Measurements from ENCODE around the gene ATN1. TPM values are rescaled to one million over a fixed set of nuclear protein-coding genes. Genes with fewer than 3 reads are reported as not detected.

ATN1 gene
- total RNA-seq, 1 donor from 2014 or later, result 149 TPM

DNA sequence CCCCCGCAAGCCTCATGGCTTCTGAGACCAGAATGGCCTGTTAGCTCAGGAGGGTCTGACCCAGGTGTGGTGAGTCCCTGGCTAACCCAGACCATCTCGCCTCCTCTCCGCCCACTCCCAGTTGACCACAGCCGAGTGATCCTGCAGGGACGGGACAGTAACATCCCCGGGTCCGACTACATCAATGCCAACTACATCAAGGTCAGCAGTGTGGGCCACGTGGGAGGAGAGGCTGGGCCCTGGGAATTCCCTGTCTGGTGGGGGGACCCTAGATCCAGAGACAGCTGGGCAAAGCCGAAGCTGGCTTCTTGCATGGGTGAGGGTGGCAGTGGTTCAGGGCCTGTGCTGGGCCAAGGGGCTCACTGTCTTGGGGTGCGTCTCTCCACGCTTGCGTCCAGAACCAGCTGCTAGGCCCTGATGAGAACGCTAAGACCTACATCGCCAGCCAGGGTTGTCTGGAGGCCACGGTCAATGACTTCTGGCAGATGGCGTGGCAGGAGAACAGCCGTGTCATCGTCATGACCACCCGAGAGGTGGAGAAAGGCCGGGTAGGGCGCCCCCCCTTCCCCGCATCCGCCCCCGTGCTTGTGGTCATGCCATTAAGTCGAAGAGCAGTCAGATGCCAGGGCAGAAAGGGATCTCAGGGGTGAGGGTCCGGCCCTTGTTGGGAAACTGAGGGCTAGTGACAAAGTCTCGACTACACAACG is 28.4 kb downstream of the ATN1 start:
- ATAC-seq (no peak), DNase-seq (peak; percentile 72)
- no peak overlapping the region for H3K4me3 ChIP-seq
- no peaks in the 10 kb centered on the region for H3K9me3 ChIP-seq
- H3K27ac ChIP-seq, result no peak overlapping the region
- peaks cover 51% of the 10 kb centered on the region for H3K4me1 ChIP-seq
- intact Hi-C loops (cut with DNase I), result no loop called here
- TF ChIP-seq, protein P1, sequence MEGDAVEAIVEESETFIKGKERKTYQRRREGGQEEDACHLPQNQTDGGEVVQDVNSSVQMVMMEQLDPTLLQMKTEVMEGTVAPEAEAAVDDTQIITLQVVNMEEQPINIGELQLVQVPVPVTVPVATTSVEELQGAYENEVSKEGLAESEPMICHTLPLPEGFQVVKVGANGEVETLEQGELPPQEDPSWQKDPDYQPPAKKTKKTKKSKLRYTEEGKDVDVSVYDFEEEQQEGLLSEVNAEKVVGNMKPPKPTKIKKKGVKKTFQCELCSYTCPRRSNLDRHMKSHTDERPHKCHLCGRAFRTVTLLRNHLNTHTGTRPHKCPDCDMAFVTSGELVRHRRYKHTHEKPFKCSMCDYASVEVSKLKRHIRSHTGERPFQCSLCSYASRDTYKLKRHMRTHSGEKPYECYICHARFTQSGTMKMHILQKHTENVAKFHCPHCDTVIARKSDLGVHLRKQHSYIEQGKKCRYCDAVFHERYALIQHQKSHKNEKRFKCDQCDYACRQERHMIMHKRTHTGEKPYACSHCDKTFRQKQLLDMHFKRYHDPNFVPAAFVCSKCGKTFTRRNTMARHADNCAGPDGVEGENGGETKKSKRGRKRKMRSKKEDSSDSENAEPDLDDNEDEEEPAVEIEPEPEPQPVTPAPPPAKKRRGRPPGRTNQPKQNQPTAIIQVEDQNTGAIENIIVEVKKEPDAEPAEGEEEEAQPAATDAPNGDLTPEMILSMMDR (IDR thresholded peaks at IDR 0.05), result no peak
- H3K36me3 ChIP-seq, result no peaks in the 10 kb centered on the region
- H3K27me3 ChIP-seq, result no peaks in the 10 kb centered on the region

DNA sequence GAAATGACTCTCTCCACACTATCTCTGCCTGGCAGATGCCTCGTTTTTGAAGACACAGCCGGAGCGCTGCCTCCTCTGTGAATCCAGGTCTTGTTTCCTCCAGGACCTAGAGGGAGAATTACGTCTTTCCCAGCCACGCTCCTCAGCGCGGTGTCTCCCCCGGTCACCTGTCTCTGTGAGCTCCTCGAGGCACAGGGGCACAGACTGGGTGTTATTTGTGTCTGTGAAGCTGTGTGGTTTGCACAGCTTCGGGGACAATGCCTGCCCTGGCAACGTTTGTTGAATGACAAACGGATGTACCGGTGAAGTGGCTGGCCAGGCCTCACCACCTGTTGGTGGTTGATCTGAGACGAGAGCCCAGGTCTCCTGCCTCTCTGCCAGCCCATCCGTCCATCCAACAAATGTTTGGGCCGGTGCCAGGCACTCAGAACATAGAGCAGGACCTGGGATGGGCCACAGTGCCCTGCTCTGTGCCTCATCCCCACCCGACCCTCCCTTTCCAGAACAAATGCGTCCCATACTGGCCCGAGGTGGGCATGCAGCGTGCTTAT is 29.5 kb downstream of the ATN1 start:
- Histone ChIP-seq H3K27ac (peak overlapping the region; percentile 17), H3K9me3 (no peaks in the 10 kb centered on the region), H3K4me1 (peaks cover 61% of the 10 kb centered on the region), H3K36me3 (no peaks in the 10 kb centered on the region), H3K4me3 (no peak overlapping the region), H3K27me3 (no peaks in the 10 kb centered on the region)
- ATAC-seq (no peak), DNase-seq (no peak)
- TF ChIP-seq, protein P1 (IDR thresholded peaks at IDR 0.05), result no peak
- intact Hi-C loops (cut with DNase I), result no loop called here

DNA sequence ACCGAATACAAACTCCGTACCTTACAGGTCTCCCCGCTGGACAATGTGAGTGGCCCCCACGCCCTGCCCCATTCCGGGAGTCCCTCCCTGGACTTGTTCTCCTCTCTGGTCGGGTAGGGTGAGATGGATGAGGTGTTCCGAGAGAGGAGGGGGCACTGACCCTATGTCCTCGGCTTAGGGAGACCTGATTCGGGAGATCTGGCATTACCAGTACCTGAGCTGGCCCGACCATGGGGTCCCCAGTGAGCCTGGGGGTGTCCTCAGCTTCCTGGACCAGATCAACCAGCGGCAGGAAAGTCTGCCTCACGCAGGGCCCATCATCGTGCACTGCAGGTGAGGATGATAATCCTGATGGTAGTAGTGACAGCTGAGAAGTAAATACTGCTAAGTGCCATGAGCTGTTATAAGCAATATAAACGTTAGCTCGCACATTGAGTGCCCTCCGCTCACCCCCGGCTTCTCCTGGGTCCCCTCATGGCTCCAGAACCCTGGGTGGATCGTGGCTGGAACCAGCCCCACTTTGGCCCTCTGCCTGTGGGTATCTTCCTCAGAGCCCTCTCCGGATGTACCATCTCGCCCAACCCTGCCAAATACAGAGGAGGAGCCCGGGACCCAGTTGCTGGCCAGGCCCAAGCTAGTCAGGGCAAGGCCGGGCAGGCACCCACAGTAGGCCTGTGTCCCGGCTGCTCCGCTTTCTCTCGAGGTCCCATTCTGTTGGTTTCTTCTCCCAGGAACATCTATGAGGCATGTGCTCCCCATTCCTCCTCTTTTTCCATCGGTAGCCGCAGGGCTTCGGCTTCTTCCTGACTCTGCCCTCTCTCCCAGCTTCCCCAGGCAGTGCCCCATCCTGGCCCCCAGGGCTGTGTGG is 30.2 kb downstream of the ATN1 start:
- Histone ChIP-seq H3K27me3 (no peaks in the 10 kb centered on the region), H3K9me3 (no peaks in the 10 kb centered on the region), H3K4me1 (peaks cover 66% of the 10 kb centered on the region), H3K36me3 (no peaks in the 10 kb centered on the region), H3K4me3 (no peak overlapping the region), H3K27ac (peak overlapping the region; percentile 71)
- DNase-seq (no peak), ATAC-seq (no peak)
- TF ChIP-seq, protein P1 (IDR thresholded peaks at IDR 0.05), result no peak
- intact Hi-C loops (cut with DNase I), result no loop called here

DNA sequence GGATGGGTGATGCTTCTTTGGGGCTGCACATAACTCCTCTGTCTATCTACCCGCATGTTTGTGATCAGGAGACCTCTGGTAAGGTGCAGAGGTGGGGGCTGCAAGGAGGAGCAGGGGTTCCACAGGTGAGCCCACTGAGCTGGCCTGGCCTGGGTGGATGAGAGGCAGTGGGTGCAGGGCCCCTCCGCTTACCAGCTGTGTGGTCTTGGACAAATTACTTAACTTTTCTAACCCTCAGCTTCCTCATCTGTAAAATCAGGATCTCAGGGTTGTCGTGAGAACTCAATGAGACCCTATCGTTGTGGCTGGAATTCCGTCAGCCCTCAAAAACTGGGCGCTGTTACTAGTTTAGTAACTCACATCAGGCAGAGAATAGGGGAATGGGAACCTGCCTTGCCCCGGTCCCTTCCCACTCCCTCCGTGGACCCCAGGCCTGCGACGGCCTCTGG is 30.9 kb downstream of the ATN1 start:
- Histone ChIP-seq H3K9me3 (no peaks in the 10 kb centered on the region), H3K36me3 (no peaks in the 10 kb centered on the region), H3K27me3 (no peaks in the 10 kb centered on the region), H3K4me1 (peaks cover 66% of the 10 kb centered on the region), H3K4me3 (peak overlapping the region; percentile 8), H3K27ac (peak overlapping the region; percentile 71)
- intact Hi-C loops (cut with DNase I), result no loop called here
- ATAC-seq (no peak), DNase-seq (no peak)
- TF ChIP-seq, protein P1 (IDR thresholded peaks at IDR 0.05), result no peak

DNA sequence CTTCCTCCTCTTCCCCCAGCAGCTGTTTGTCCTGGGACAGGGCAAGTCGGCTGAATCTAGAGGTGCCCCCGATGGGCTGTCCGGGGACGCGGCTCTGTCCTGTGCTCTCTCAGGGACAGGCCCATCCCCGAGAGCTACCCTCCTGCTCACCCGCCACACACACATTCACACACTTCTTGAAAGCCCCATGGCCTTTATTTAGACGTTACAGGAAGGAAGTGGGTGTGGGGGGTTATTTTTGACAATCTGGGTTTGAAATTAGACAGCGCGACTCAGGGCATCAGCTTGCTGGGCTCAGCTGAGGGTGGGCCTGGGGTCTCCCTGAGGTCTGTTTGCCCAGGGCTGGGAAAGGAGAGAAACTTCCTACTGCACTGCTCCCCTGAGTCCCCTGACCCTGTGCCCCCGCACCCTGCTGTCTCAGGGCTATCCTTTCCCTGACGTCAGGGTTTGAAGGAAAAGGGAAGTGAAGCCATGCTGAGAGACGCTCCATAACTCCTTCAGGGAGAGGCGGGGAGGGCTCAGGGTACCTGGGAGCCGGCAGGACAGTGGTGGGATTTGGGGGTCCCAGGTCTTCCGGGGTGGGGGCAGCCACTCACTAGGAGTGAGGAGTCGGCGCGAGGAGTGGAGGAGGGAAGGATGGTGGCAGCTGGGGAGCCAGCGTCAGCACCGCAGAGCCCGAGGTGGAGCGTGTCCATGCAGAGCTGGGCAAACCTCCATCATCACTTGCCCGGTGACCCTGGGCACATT is 31.5 kb downstream of the ATN1 start:
- Histone ChIP-seq H3K36me3 (no peaks in the 10 kb centered on the region), H3K4me3 (peak overlapping the region; percentile 8), H3K27ac (peak overlapping the region; percentile 71), H3K9me3 (no peaks in the 10 kb centered on the region), H3K4me1 (peaks cover 65% of the 10 kb centered on the region), H3K27me3 (no peaks in the 10 kb centered on the region)
- TF ChIP-seq, protein P1 (IDR thresholded peaks at IDR 0.05), result no peak
- intact Hi-C loops (cut with DNase I), result no loop called here
- ATAC-seq, result peak; percentile 2
- peak; percentile 76 for DNase-seq
